ENCODE results near the gene ABCA3.

ABCA3 gene

GRCh38 chr16:2238838-2239675 lies 101.5 kb downstream of the ABCA3 start:
- no peaks in the 10 kb centered on the region for H3K9me3 ChIP-seq (ENCODE audit: control insufficient read depth, low read length)
- H3K4me3 ChIP-seq (ENCODE audit: extremely low read depth, insufficient read depth, low read length, poor library complexity, severe bottlenecking), result no peak overlapping the region
- WGBS, 2 experiments (ENCODE audit: insufficient coverage in 2 of 2), result 66 to 72% methylated on average over 11 to 15 of the region's 15 CpGs
- no peak overlapping the region for H3K27ac ChIP-seq (ENCODE audit: low read depth, low read length, severe bottlenecking)
- H3K4me1 ChIP-seq (ENCODE audit: control insufficient read depth, insufficient read depth, low read length, poor library complexity, severe bottlenecking), result peaks cover 13% of the 10 kb centered on the region
- H3K36me3 ChIP-seq (ENCODE audit: control insufficient read depth, insufficient read depth, low read length), result peaks cover 39% of the 10 kb centered on the region

DNA sequence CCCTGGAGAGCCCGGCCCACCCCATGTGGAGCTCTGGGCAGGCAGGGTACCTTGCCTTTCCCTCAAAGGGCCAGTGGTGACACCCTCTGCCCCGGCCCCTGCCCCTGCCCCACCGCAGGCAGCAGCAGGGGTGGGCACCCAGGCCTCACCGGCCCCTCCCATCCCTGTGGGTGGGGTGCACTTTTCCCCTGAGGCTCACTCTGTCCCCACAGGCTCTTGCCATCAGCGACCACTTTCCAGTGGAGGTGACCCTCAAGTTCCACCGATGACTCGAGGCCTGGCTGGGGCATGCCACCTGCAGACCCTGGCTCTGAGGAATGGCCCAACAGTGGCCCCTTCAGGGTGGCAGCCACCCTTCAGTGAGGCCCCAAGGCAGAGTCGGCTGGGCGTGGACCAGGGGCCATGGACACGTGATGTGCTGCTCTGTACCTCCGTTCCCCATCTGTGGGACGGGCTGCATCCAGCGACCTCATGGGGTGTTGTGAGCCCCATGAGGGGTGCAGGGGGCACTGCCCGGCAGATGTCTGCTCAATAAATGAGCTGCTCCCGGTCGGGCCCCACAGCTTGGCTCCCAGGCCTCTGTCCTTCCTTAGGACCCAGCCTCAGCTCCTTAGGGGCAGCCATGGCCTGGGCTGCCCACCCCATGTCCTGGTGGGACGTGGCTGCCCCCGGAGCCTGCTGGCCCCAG lies 102.2 kb downstream of the ABCA3 start:
- 61 to 72% methylated on average over 13 to 18 of the region's 18 CpGs for WGBS, 2 experiments (ENCODE audit: insufficient coverage in 2 of 2)
- no peaks in the 10 kb centered on the region for H3K9me3 ChIP-seq (ENCODE audit: control insufficient read depth, low read length)
- peaks cover 38% of the 10 kb centered on the region for H3K36me3 ChIP-seq (ENCODE audit: control insufficient read depth, insufficient read depth, low read length)
- peaks cover 13% of the 10 kb centered on the region for H3K4me1 ChIP-seq (ENCODE audit: control insufficient read depth, insufficient read depth, low read length, poor library complexity, severe bottlenecking)
- no peak overlapping the region for H3K4me3 ChIP-seq (ENCODE audit: extremely low read depth, insufficient read depth, low read length, poor library complexity, severe bottlenecking)
- H3K27ac ChIP-seq (ENCODE audit: low read depth, low read length, severe bottlenecking), result no peak overlapping the region

DNA sequence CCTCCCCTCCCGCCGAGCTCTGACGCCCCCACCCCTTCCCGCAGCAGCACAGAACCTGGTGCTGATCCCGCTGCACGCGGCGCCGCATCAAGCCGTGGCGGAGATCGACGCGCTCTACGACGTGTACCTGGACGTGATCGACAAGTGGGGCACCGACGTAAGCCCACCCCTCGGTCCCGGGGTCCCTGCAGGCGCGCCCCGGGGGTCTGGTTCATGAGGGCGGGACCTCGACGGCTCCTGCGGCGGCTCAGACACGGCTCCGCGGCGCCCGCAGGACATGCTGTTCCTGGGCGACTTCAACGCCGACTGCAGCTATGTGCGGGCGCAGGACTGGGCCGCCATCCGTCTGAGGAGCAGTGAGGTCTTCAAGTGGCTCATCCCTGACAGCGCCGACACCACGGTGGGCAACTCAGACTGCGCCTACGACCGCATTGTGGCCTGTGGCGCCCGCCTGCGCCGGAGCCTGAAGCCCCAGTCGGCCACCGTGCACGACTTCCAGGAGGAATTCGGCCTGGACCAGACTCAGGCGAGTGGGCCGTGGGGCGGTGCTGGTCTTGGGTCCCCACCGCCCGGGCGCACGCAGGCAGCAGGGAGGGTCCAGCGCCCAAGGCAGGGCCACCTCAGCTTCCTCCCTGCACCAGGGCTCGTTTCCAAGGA lies 102.9 kb downstream of the ABCA3 start:
- Histone ChIP-seq H3K4me1 (ENCODE audit: control insufficient read depth, insufficient read depth, low read length, poor library complexity, severe bottlenecking) (peaks cover 13% of the 10 kb centered on the region), H3K36me3 (ENCODE audit: control insufficient read depth, insufficient read depth, low read length) (peaks cover 38% of the 10 kb centered on the region), H3K27ac (ENCODE audit: low read depth, low read length, severe bottlenecking) (no peak overlapping the region), H3K4me3 (ENCODE audit: extremely low read depth, insufficient read depth, low read length, poor library complexity, severe bottlenecking) (no peak overlapping the region), H3K9me3 (ENCODE audit: control insufficient read depth, low read length) (no peaks in the 10 kb centered on the region)
- 18 to 21% methylated on average over 52 to 56 of the region's 65 CpGs for WGBS, 2 experiments (ENCODE audit: insufficient coverage in 2 of 2)

DNA sequence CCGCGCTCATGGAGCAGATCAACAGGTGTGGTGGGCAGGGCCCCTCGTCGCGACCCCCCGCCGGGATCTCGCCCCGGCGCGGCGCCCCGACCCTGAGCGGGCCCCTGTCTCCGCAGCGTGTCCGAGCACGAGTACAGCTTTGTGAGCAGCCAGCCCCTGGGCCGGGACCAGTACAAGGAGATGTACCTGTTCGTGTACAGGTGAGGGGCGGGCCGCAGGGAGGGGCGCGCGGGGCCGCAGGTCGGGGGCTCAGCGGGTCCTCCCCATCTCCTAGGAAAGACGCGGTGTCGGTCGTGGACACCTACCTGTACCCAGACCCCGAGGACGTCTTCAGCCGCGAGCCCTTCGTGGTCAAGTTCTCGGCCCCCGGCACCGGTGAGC lies 103.4 kb downstream of the ABCA3 start:
- Histone ChIP-seq H3K36me3 (ENCODE audit: control insufficient read depth, insufficient read depth, low read length) (peaks cover 38% of the 10 kb centered on the region), H3K4me3 (ENCODE audit: extremely low read depth, insufficient read depth, low read length, poor library complexity, severe bottlenecking) (peak overlapping the region; percentile 21), H3K9me3 (ENCODE audit: control insufficient read depth, low read length) (no peaks in the 10 kb centered on the region), H3K4me1 (ENCODE audit: control insufficient read depth, insufficient read depth, low read length, poor library complexity, severe bottlenecking) (peaks cover 13% of the 10 kb centered on the region), H3K27ac (ENCODE audit: low read depth, low read length, severe bottlenecking) (no peak overlapping the region)
- WGBS, 2 experiments (ENCODE audit: insufficient coverage in 2 of 2), result 11 to 14% methylated on average over 28 to 39 of the region's 40 CpGs

- Histone ChIP-seq H3K4me1 (ENCODE audit: control insufficient read depth, insufficient read depth, low read length, poor library complexity, severe bottlenecking) (peaks cover 13% of the 10 kb centered on the region), H3K9me3 (ENCODE audit: control insufficient read depth, low read length) (no peaks in the 10 kb centered on the region), H3K27ac (ENCODE audit: low read depth, low read length, severe bottlenecking) (no peak within 1 kb of the TSS), H3K4me3 (ENCODE audit: extremely low read depth, insufficient read depth, low read length, poor library complexity, severe bottlenecking) (peak within 1 kb of the TSS; percentile 21), H3K36me3 (ENCODE audit: control insufficient read depth, insufficient read depth, low read length) (peaks cover 42% of the 10 kb centered on the region)
- WGBS, 2 experiments (ENCODE audit: insufficient coverage in 2 of 2), result 10 to 13% methylated on average over 57 to 58 of the region's 64 CpGs
Observed at GRCh38 chr16:2236337-2237101, 104.0 kb downstream of the ABCA3 start, which contains the start of gene DNASE1L2. DNASE1L2 (plus strand) TSS chr16:2236444; CDS start chr16:2236817, 373 bp downstream.

DNA sequence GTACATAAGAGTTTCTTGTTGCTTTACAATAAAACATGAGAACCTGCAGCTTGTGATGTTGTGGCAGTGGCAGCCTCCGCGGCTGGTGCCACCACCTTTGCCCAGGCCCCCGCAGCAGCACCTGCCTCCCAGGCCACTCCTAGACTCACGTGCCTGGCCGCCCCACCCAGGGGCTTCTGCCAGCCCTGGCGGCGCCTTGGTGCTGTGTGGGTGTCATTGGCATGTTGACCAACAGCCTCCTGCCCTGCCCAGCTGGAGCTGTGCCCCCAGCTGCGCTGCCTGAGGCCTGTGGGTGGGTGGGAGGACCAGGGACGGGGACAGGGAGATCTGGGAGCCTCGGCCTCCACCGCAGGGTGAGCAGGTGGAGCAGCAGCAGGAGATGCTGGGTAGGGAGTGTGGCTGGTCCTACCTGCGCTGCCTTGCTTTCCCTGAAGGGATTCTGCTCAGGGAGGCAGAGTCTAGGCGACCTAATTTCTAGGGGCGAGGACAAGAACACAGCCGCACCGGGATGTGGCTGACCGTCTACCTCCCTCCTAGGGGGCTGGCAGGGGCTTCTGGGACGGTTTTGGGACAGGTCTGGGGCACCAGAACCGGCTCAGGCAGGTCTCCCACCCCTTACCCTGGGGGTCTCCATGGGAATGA lies 104.7 kb downstream of the ABCA3 start:
- Histone ChIP-seq H3K27ac (ENCODE audit: low read depth, low read length, severe bottlenecking) (no peak overlapping the region), H3K9me3 (ENCODE audit: control insufficient read depth, low read length) (no peaks in the 10 kb centered on the region), H3K4me1 (ENCODE audit: control insufficient read depth, insufficient read depth, low read length, poor library complexity, severe bottlenecking) (peaks cover 13% of the 10 kb centered on the region), H3K36me3 (ENCODE audit: control insufficient read depth, insufficient read depth, low read length) (peaks cover 48% of the 10 kb centered on the region), H3K4me3 (ENCODE audit: extremely low read depth, insufficient read depth, low read length, poor library complexity, severe bottlenecking) (peak overlapping the region; percentile 21)
- WGBS, 2 experiments (ENCODE audit: insufficient coverage in 2 of 2), result 78 to 85% methylated on average over 14 to 17 of the region's 19 CpGs

DNA sequence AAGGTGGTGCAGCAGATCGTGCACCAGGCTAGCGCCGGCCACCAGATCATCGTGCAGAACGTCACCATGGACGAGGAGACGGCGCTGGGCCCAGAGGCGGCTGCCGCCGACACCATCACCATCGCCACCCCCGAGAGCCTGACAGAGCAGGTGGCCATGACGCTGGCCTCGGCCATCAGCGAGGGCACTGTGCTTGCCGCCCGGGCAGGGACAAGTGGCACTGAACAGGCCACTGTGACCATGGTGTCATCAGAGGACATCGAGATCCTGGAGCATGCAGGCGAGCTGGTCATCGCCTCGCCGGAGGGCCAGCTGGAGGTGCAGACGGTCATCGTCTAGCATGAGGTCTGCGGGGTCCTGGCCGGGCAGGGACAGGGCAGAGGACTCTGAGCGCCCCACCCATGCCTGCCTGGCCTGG lies 105.3 kb downstream of the ABCA3 start:
- peaks cover 13% of the 10 kb centered on the region for H3K4me1 ChIP-seq (ENCODE audit: control insufficient read depth, insufficient read depth, low read length, poor library complexity, severe bottlenecking)
- H3K9me3 ChIP-seq (ENCODE audit: control insufficient read depth, low read length), result no peaks in the 10 kb centered on the region
- no peak overlapping the region for H3K4me3 ChIP-seq (ENCODE audit: extremely low read depth, insufficient read depth, low read length, poor library complexity, severe bottlenecking)
- H3K36me3 ChIP-seq (ENCODE audit: control insufficient read depth, insufficient read depth, low read length), result peaks cover 52% of the 10 kb centered on the region
- 95% methylated on average over 25 to 28 of the region's 28 CpGs for WGBS, 2 experiments (ENCODE audit: insufficient coverage in 2 of 2)
- H3K27ac ChIP-seq (ENCODE audit: low read depth, low read length, severe bottlenecking), result no peak overlapping the region

DNA sequence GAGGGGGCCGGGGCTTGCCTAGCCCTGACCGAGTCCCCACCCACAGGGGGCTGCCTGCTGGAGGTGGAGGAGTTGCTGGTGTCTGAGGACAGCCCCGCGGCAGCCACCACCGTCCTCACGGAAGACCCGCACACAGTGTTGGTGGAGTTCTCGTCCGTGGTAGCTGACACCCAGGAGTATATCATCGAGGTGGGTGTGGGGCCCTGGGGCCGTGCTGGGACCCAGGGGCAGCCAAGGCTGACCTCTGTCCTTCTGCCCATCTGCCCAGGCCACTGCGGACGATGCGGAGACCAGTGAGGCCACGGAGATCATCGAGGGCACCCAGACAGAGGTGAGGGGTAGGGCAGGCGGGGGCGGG lies 105.7 kb downstream of the ABCA3 start:
- Histone ChIP-seq H3K9me3 (ENCODE audit: control insufficient read depth, low read length) (no peaks in the 10 kb centered on the region), H3K36me3 (ENCODE audit: control insufficient read depth, insufficient read depth, low read length) (peaks cover 54% of the 10 kb centered on the region), H3K4me3 (ENCODE audit: extremely low read depth, insufficient read depth, low read length, poor library complexity, severe bottlenecking) (no peak overlapping the region), H3K4me1 (ENCODE audit: control insufficient read depth, insufficient read depth, low read length, poor library complexity, severe bottlenecking) (peaks cover 13% of the 10 kb centered on the region), H3K27ac (ENCODE audit: low read depth, low read length, severe bottlenecking) (no peak overlapping the region)
- whole genome bisulfite sequencing, 2 experiments (ENCODE audit: insufficient coverage in 2 of 2), result 92 to 98% methylated on average over 15 to 18 of the region's 18 CpGs

DNA sequence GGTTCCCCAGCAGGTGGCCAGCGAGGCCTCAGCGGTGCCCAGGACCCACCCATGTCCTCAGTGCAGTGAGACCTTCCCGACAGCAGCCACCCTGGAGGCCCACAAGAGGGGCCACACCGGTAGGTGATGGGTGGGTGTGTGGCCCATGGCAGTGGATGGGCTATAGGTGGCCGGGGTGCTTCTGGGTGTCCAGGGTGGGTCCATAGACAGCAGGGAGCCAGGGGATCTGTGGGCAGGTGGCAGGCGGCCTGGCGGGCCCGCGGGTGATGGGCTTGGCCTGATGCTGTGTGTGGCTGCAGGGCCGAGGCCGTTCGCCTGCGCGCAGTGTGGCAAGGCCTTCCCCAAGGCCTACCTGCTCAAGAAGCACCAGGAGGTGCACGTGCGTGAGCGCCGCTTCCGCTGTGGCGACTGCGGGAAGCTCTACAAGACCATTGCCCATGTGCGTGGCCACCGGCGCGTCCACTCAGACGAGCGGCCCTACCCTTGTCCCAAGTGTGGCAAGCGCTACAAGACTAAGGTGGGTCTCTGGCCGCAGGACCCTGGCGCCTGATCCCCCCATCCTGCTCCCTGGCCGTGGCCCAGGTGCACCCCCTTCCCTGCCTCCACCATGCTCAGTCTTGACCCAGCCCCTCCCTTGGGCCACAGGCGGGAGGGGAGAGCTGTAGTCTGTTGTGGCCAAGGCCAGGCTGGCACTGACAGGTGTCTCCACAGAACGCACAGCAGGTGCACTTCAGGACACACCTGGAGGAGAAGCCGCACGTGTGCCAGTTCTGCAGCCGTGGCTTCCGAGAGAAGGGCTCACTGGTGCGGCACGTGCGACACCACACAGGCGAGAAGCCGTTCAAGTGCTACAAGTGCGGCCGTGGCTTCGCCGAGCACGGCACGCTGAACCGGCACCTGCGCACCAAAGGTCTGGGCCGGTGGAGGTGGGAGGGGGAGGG lies 106.4 kb downstream of the ABCA3 start:
- WGBS, 2 experiments (ENCODE audit: insufficient coverage in 2 of 2), result 96 to 100% methylated on average over 37 to 39 of the region's 51 CpGs
- Histone ChIP-seq H3K4me1 (ENCODE audit: control insufficient read depth, insufficient read depth, low read length, poor library complexity, severe bottlenecking) (peaks cover 13% of the 10 kb centered on the region), H3K4me3 (ENCODE audit: extremely low read depth, insufficient read depth, low read length, poor library complexity, severe bottlenecking) (no peak overlapping the region), H3K9me3 (ENCODE audit: control insufficient read depth, low read length) (no peaks in the 10 kb centered on the region), H3K27ac (ENCODE audit: low read depth, low read length, severe bottlenecking) (no peak overlapping the region), H3K36me3 (ENCODE audit: control insufficient read depth, insufficient read depth, low read length) (peaks cover 57% of the 10 kb centered on the region)
